K562 (cell line): ENCODE measurements around the gene CLPSL2. TPM values are rescaled to one million over a fixed set of nuclear protein-coding genes. Genes with fewer than 3 reads are reported as not detected.

Source experiments
- ATAC-seq: fragments of 200-7000 bp; cut with Tn5 transposase; 3 replicates; pipeline ENCODE4 v1.9.1; 2020; ENCODE audit warnings: moderate library complexity
- BruUV-seq: library from RNA; stranded (reverse); fragments of 400-500 nt; replicated peaks from 2 replicates; lab custom pipeline; 2021; lab: Mats Ljungman, UMichigan
- CTCF ChIA-PET: fragments of 300-600 bp; formaldehyde crosslinking; extraction: SDS; loops from one replicate; lab custom pipeline; 2021; ENCODE audit warnings: low intra/inter-chr PET ratio; lab: Yijun Ruan, JAX
- POLR2A ChIA-PET: fragments of 300-600, 350-650 bp; sonication (Branson Sonifier 250); formaldehyde crosslinking; extraction: SDS; loops from one replicate; lab custom pipeline; 2021; ENCODE audit warnings: antibody characterized with exemption, inconsistent platforms; lab: Yijun Ruan, JAX
- DNase-seq, 4 experiments: peaks; one replicate each; pipeline versions ENCODE4 v3.0.0 to v3.0.0-alpha.2; 2011 to 2018; ENCODE audit warnings: low spot score in 3 of 4, mixed read lengths in 3 of 4; ENCODE audit errors: extremely low read depth in 1 of 4
- FAIRE-seq: peaks from 2 replicates; lab custom pipeline; 2011; peaks lifted over from hg19 to GRCh38; lab: Jason Lieb, UNC
- H2AFZ ChIP-seq: 2 replicates; pipeline ENCODE4 v1.6.0; 2011; ENCODE audit warnings: low read depth, low read length, control low read depth, inconsistent platforms
- H3K27ac ChIP-seq: fragments of 200-600 bp; 3 replicates; pipeline ENCODE4 v1.8.0; 2011; ENCODE audit warnings: low read depth, mild to moderate bottlenecking, control low read depth, inconsistent platforms, low read length, moderate library complexity, mixed read lengths; ENCODE audit errors: extremely low read depth
- H3K27me3 ChIP-seq, 2 experiments: fragments of 300-600 bp in 1 of 2; 2 replicates in 1 of 2; 3 replicates in 1 of 2; pipeline versions ENCODE4 v1.6.0 to v1.8.0; 2011; ENCODE audit warnings: inconsistent platforms in 2 of 2, low read length in 2 of 2, mild to moderate bottlenecking in 1 of 2, mixed read lengths in 1 of 2, moderate library complexity in 1 of 2; ENCODE audit not compliant: control insufficient read depth in 2 of 2, insufficient read depth in 2 of 2
- H3K36me3 ChIP-seq: fragments of 300-600 bp; 3 replicates; pipeline ENCODE4 v1.8.0; 2011; ENCODE audit warnings: mild to moderate bottlenecking, low read length, inconsistent platforms; ENCODE audit not compliant: control insufficient read depth, insufficient read depth
- H3K4me1 ChIP-seq, 2 experiments: fragments of 200-600 bp in 1 of 2; replicated peaks in 1 of 2; 2 replicates in 1 of 2; 3 replicates in 1 of 2; pipeline versions ENCODE4 v1.5.1 to v1.8.0; 2011; ENCODE audit warnings: inconsistent platforms in 2 of 2, low read length in 2 of 2, mild to moderate bottlenecking in 1 of 2, mixed read lengths in 1 of 2, moderate library complexity in 1 of 2; ENCODE audit not compliant: control insufficient read depth in 2 of 2, insufficient read depth in 2 of 2
- H3K4me2 ChIP-seq: 2 replicates; pipeline ENCODE4 v1.6.1; 2011; ENCODE audit warnings: low read length, control low read depth, inconsistent platforms, mixed read lengths; ENCODE audit not compliant: insufficient read depth
- H3K4me3 ChIP-seq: fragments of 200-600 bp; sonication (generic), shearing (Covaris generic); 2 replicates; pipeline ENCODE4 v1.5.1; 2016; ENCODE audit warnings: control low read depth, inconsistent platforms
- H3K79me2 ChIP-seq: fragments of 200-600 bp; 3 replicates; pipeline ENCODE4 v1.8.0; 2011; ENCODE audit warnings: low read length, inconsistent platforms; ENCODE audit not compliant: control insufficient read depth, insufficient read depth
- H3K9ac ChIP-seq, 2 experiments: 2 replicates each; pipeline versions ENCODE4 v1.6.0 to v1.6.1; 2011; ENCODE audit warnings: low read depth in 2 of 2, low read length in 2 of 2, control low read depth in 1 of 2, inconsistent platforms in 1 of 2, mild to moderate bottlenecking in 1 of 2, mixed read lengths in 1 of 2; ENCODE audit not compliant: insufficient read depth in 1 of 2
- H3K9me1 ChIP-seq: one replicate; pipeline ENCODE4 v1.6.0; 2011; ENCODE audit warnings: inconsistent platforms, mild to moderate bottlenecking, low read length, moderate library complexity; ENCODE audit not compliant: control insufficient read depth, insufficient read depth
- H3K9me3 ChIP-seq: replicated peaks from 2 replicates; pipeline ENCODE4 v1.5.1; 2011; ENCODE audit warnings: low read depth, low read length, inconsistent platforms; ENCODE audit not compliant: control insufficient read depth, insufficient read depth
- H4K20me1 ChIP-seq: replicated peaks from 2 replicates; pipeline ENCODE4 v1.6.1; 2011; ENCODE audit warnings: low read length, inconsistent platforms, mixed read lengths; ENCODE audit not compliant: control insufficient read depth, insufficient read depth
- NUFIP1 ChIP-seq: fragments of 450-650 bp; IDR thresholded peaks from 2 replicates; pipeline ENCODE4 v1.6.1; 2018; ENCODE audit not compliant: partially characterized antibody
- TGIF2 ChIP-seq: sonication (generic); formaldehyde crosslinking; IDR thresholded peaks from 2 replicates; pipeline ENCODE4 v1.8.1; 2022; ENCODE audit warnings: mild to moderate bottlenecking, missing genetic modification reagents, moderate library complexity
- ZBTB7A ChIP-seq: IDR thresholded peaks from 2 replicates; pipeline ENCODE4 v1.6.1; 2011; ENCODE audit warnings: low read depth, mild to moderate bottlenecking, low read length, moderate library complexity, borderline replicate concordance; ENCODE audit not compliant: control insufficient read depth
- ZFP36 ChIP-seq: fragments of 150-350 bp; IDR thresholded peaks from 2 replicates; pipeline ENCODE4 v1.6.1; 2018; ENCODE audit warnings: low read length, low read depth; ENCODE audit not compliant: partially characterized antibody
- ZNF143 ChIP-seq: sonication (generic); formaldehyde crosslinking; IDR thresholded peaks from 2 replicates; pipeline ENCODE4 v1.9.0; 2022; ENCODE audit warnings: mild to moderate bottlenecking, missing genetic modification reagents
- WGBS: fragments of 100-300 bp; shearing (Covaris generic); methylation state at CpG from one replicate; pipeline ENCODE4 v1.1.6; 2016; ENCODE audit warnings: low coverage, mixed read lengths; ENCODE audit not compliant: insufficient coverage; ENCODE audit errors: missing lambda C conversion rate; 5-methylcytosine and 5-hydroxymethylcytosine counted together
- in situ Hi-C: fragments of 300-500 bp; cut with MboI; formaldehyde crosslinking; loops from 4 replicates; pipeline ENCODE4 v1.15.0; 2018; ENCODE audit warnings: inconsistent platforms, mixed read lengths
- intact Hi-C: fragments of 100-400 bp; cut with micrococcal nuclease; formaldehyde crosslinking; loops from 2 replicates; pipeline ENCODE4 v1.14.2; 2022
- polyA plus RNA-seq, 8 experiments: library from polyadenylated mRNA; depleted of rRNA in 4 of 8; stranded (reverse) in 5 of 8; unstranded in 3 of 8; fragments of >200 nt; fragmentation: Nextera tagmentation in 2 of 8; fragmentation: Illumina TruSeq in 1 of 8; extraction: Ambion mirVana in 2 of 8; extraction: Trizol in 1 of 8; gene quantifications; 2 replicates each; pipeline versions ENCODE4 v1.2.1 to v1.2.3, GENCODE V29; 2011 to 2014; ENCODE audit warnings: inconsistent platforms in 1 of 8, missing spikeins in 1 of 8
- total RNA-seq, 7 experiments: library from RNA; depleted of rRNA in 6 of 7; stranded (reverse); fragments of >200 nt in 6 of 7; fragmentation: Illumina TruSeq in 2 of 7; extraction: Trizol in 2 of 7; gene quantifications; 2 replicates each; pipeline versions ENCODE4 v1.2.1 to v1.2.3, GENCODE V29; 2011 to 2021; ENCODE audit warnings: low replicate concordance in 1 of 7
- TF ChIP-seq, protein P1 (sequence below): sonication (generic); formaldehyde crosslinking; IDR thresholded peaks from 2 replicates; pipeline ENCODE4 v1.9.0; 2022; ENCODE audit warnings: mild to moderate bottlenecking, missing genetic modification reagents
- TF ChIP-seq, protein P2 (sequence below): sonication (generic); formaldehyde crosslinking; IDR thresholded peaks from 2 replicates; pipeline ENCODE4 v1.9.0; 2022; ENCODE audit warnings: mild to moderate bottlenecking, missing genetic modification reagents
- TF ChIP-seq, protein P3 (sequence below): sonication (generic); formaldehyde crosslinking; IDR thresholded peaks from 2 replicates; pipeline ENCODE4 v1.8.0; 2023; ENCODE audit warnings: missing genetic modification reagents, mild to moderate bottlenecking, borderline replicate concordance

The CLPSL2 gene
- total and polyA plus RNA-seq, 9 of the 15 experiments (the other 6 are each of a cell fraction or from before 2014, with no cell fraction given) = not detected

DNA sequence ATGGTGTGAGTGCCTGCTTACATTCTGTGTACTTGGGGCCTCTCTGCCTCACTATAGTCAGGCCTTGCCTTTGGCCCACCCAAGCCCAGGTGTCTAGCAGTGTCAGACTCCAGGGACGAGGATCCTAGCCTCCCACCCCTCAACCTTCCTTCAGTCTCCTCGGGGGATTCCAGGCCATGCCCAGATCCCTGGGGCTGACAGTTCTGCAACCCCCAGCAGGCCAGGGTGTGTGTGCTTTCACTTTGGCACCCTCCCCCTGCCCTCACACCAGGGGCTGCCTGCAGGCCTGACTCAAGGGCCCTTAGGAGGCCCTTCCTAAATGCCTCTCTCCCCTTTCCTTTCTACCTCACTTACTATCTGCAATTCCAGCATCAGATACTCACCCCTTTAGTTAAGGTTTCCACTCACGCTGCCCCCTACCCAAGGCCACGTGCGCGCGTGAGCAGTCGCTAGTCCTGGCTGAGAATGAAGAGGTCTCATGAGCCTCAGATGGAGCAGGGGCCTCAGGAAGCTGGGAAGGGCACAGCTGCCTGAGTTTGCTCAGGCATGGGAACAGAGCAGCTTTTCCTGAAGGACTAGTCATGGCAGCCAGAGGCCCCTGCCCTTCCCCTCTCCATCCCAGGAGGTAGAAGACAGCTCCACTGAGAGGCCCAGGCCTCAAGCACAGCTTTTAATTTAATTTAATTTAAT, 21.6 kb downstream of the CLPSL2 start:
- CTCF ChIA-PET = no interaction called here
- DNase-seq = peak in 3 of 4 experiments; percentile 13 to 24 (median 16)
- no peaks in the 10 kb centered on the region for H3K79me2 ChIP-seq
- no peak overlapping the region for H3K4me2 ChIP-seq
- H3K27me3 ChIP-seq = peaks cover 14 to 69% of the 10 kb centered on the region in 2 experiments; a peak in 4 of 5 replicates
- H4K20me1 ChIP-seq = peaks cover 3% of the 10 kb centered on the region; the same call in 1 of the 2 replicates
- no peak overlapping the region for H2AFZ ChIP-seq
- no TSS peak for BruUV-seq
- 13% methylated on average over 8 of the region's 8 CpGs for WGBS
- no peaks in the 10 kb centered on the region for H3K36me3 ChIP-seq
- H3K4me1 ChIP-seq = no peaks in the 10 kb centered on the region
- POLR2A ChIA-PET = interaction anchor here (0.6 to 3.6 kb wide), 2 partner anchors 10 to 292 kb away, joined by 3 to 48 read pairs; no protein-coding TSS in a partner anchor
- H3K9ac ChIP-seq = peak overlapping the region in 1 of 2 experiments; percentile 15; a peak in 1 of 4 replicates
- intact Hi-C loops (loop anchor here (1.0 kb wide), 1 partner anchor 11 kb away; no protein-coding TSS in a partner anchor), in situ Hi-C loops (no loop called here)
- no peak overlapping the region for H3K27ac ChIP-seq
- H3K9me1 ChIP-seq = peaks cover 3% of the 10 kb centered on the region
- ATAC-seq = no peak
- TF ChIP-seq ZNF143 (0 out of 2 replicates have a peak, but pooled peaks have one; percentile 18), TGIF2 (0 out of 2 replicates have a peak, but pooled peaks have one; percentile 41), ZBTB7A (peak; percentile 4; the same call in 1 of the 2 replicates), ZFP36 (no peak), NUFIP1 (no peak)
- TF ChIP-seq, protein P1, sequence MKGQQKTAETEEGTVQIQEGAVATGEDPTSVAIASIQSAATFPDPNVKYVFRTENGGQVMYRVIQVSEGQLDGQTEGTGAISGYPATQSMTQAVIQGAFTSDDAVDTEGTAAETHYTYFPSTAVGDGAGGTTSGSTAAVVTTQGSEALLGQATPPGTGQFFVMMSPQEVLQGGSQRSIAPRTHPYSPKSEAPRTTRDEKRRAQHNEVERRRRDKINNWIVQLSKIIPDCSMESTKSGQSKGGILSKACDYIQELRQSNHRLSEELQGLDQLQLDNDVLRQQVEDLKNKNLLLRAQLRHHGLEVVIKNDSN = peak; percentile 37; the same call in 1 of the 2 replicates
- TF ChIP-seq, protein P2, sequence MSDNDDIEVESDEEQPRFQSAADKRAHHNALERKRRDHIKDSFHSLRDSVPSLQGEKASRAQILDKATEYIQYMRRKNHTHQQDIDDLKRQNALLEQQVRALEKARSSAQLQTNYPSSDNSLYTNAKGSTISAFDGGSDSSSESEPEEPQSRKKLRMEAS (CRISPR knock-in tag) = peak; percentile 21; the same call in 1 of the 2 replicates
- TF ChIP-seq, protein P3, sequence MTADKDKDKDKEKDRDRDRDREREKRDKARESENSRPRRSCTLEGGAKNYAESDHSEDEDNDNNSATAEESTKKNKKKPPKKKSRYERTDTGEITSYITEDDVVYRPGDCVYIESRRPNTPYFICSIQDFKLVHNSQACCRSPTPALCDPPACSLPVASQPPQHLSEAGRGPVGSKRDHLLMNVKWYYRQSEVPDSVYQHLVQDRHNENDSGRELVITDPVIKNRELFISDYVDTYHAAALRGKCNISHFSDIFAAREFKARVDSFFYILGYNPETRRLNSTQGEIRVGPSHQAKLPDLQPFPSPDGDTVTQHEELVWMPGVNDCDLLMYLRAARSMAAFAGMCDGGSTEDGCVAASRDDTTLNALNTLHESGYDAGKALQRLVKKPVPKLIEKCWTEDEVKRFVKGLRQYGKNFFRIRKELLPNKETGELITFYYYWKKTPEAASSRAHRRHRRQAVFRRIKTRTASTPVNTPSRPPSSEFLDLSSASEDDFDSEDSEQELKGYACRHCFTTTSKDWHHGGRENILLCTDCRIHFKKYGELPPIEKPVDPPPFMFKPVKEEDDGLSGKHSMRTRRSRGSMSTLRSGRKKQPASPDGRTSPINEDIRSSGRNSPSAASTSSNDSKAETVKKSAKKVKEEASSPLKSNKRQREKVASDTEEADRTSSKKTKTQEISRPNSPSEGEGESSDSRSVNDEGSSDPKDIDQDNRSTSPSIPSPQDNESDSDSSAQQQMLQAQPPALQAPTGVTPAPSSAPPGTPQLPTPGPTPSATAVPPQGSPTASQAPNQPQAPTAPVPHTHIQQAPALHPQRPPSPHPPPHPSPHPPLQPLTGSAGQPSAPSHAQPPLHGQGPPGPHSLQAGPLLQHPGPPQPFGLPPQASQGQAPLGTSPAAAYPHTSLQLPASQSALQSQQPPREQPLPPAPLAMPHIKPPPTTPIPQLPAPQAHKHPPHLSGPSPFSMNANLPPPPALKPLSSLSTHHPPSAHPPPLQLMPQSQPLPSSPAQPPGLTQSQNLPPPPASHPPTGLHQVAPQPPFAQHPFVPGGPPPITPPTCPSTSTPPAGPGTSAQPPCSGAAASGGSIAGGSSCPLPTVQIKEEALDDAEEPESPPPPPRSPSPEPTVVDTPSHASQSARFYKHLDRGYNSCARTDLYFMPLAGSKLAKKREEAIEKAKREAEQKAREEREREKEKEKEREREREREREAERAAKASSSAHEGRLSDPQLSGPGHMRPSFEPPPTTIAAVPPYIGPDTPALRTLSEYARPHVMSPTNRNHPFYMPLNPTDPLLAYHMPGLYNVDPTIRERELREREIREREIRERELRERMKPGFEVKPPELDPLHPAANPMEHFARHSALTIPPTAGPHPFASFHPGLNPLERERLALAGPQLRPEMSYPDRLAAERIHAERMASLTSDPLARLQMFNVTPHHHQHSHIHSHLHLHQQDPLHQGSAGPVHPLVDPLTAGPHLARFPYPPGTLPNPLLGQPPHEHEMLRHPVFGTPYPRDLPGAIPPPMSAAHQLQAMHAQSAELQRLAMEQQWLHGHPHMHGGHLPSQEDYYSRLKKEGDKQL (CRISPR knock-in tag) = 0 out of 2 replicates have a peak, but pooled peaks have one; percentile 62
- no peaks in the 10 kb centered on the region for H3K9me3 ChIP-seq
- no peak for FAIRE-seq
- H3K4me3 ChIP-seq = no peak overlapping the region
